ES-I3 (cell line): Measurements from ENCODE around the gene HSPA12B.
"Not testable (repeated sequence)": the region's sequence is repeated elsewhere in the genome, so short reads cannot be mapped to it uniquely, and the experiment has no call there.

ENCODE experiments used
- H3K36me3 ChIP-seq: 2 replicates; pipeline ENCODE4 v1.6.1; 2013; ENCODE audit warnings: mild to moderate bottlenecking, low read length, control low read depth, moderate library complexity; ENCODE audit not compliant: insufficient read depth
- H3K4me1 ChIP-seq: 2 replicates; pipeline ENCODE4 v1.6.1; 2013; ENCODE audit warnings: mild to moderate bottlenecking, control low read depth, low read length; ENCODE audit not compliant: insufficient read depth
- H3K9ac ChIP-seq: 2 replicates; pipeline ENCODE4 v1.6.1; 2013; ENCODE audit warnings: low read depth, mild to moderate bottlenecking, low read length, moderate library complexity
- H3K9me3 ChIP-seq: 2 replicates; pipeline ENCODE4 v1.6.1; 2013; ENCODE audit warnings: mild to moderate bottlenecking, low read length, moderate library complexity; ENCODE audit not compliant: control insufficient read depth, insufficient read depth

The HSPA12B gene

DNA sequence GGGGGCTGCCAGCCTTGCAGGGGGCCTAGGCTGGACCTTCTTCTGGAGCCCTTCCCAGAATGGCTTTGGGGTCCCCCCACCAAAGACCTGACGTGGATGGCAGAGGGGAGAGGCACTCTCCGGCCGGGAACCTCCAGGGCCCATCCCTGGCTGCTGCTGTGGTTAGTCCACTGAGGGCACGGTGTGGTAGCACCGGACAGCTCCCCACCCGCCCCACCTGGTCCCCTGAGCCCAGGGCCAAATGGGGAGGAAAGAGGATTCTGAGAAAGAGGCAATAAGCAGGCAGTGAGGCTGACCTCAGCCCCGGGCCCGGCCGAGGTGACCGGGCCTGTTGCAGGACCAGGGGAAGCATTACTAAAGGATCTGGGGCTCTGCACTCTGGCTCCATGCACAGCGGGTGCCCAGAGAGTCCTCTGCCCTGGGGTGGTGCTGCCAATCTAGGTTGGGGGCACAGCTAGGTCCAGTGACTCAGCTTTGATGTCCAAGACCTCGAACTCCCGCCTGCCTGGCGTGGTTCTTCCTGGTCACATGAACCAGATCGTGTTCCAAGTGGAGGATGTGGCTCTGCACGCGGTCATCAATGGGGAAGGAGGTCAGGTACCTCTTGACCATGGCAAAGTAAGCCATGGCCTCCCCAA lies 51.9 kb downstream of the HSPA12B start:
- Histone ChIP-seq H3K4me1 (no peaks in the 10 kb centered on the region; the same call in 1 of the 2 replicates), H3K9ac (no peak overlapping the region), H3K9me3 (no peaks in the 10 kb centered on the region), H3K36me3 (no peaks in the 10 kb centered on the region; the same call in 1 of the 2 replicates)

DNA sequence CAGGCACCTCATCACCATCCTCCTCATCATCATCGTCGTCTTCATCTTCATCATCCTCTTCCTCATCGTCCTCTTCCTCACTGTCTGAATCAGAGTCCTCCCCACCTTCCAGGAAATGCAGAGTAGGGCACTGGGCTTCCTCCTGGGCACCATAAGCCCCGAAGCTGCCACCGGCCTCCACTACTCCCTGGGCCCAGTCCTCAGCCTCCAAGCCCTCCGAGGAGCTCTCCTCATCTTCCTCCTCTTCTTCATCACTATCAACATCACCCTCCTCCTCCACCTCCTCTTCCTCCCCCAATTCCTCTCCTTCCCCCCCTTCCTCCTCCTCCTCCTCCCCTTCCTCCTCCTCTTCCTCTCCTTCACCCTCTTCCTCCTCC lies 52.4 kb downstream of the HSPA12B start:
- no peaks in the 10 kb centered on the region for H3K9me3 ChIP-seq
- H3K9ac ChIP-seq, result no peak overlapping the region
- H3K4me1 ChIP-seq, result no peaks in the 10 kb centered on the region; the same call in 1 of the 2 replicates
- no peaks in the 10 kb centered on the region; the same call in 1 of the 2 replicates for H3K36me3 ChIP-seq

- H3K4me1 ChIP-seq, result no peaks in the 10 kb centered on the region; the same call in 1 of the 2 replicates
- H3K9me3 ChIP-seq, result no peaks in the 10 kb centered on the region
- H3K9ac ChIP-seq, result peak overlapping the region; percentile 47
- H3K36me3 ChIP-seq, result no peaks in the 10 kb centered on the region; the same call in 1 of the 2 replicates
Measured at GRCh38 chr20:3785240-3786125, 53.0 kb downstream of the HSPA12B start.

DNA sequence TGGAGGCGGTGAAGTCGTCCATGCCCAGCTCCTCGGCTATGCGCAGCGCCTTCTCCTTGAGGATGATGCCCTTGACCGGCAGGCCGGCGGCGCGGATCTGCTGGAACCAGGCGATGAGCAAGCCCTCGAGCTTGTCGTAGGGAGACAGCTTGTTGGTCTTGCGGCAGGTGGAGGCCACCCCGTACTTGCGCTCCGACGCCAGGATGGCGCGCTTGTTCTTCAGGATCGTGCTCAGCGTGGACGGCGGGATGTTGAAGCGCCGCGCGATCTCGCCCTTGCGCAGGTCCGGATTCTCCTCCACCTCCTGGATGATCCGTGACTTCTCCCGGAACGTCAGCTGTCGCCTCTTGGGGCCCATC lies 53.6 kb downstream of the HSPA12B start:
- no peaks in the 10 kb centered on the region for H3K9me3 ChIP-seq
- no peaks in the 10 kb centered on the region; the same call in 1 of the 2 replicates for H3K36me3 ChIP-seq
- H3K4me1 ChIP-seq, result no peaks in the 10 kb centered on the region; the same call in 1 of the 2 replicates
- H3K9ac ChIP-seq, result peak overlapping the region; percentile 47

DNA sequence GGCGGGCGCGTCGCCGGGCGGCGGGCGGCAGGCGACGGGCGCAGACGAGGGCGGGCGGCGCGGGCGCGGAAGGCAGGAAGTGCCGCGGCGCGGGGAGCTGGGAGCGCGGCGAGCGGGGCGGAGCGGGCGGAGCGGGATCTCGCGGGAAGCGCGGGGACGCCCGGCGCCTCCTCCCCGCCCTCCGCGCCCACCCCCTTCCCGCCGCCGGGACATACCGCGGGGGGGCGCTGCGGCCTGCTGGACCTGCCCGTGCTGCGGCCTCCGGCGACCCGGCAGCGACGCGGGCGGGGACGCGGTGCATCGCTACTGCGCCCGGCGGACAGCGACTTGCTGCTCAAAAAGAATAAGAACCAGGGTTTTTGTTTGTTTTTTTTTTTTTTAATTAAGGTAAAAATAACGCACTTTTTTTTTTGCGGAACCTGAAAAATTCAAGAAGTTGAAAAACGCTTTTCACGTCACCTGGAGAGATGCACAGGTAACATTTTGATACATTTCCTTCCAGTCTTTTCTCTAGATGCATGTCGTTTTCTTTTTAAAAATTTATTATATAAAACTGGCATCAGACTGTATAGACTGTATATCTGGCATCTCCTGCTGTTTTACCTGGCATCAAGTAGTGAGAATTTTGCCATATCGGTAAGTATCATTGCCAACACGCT lies 54.3 kb downstream of the HSPA12B start, which contains the start of gene CENPB:
Gene CENPB (minus strand): TSS at position 76 of the 659 bp plus-strand sequence. CDS start 257 bp downstream, outside the sequence.
- peak within 1 kb of the TSS; percentile 47 for H3K9ac ChIP-seq
- no peaks in the 10 kb centered on the region; the same call in 1 of the 2 replicates for H3K36me3 ChIP-seq
- no peaks in the 10 kb centered on the region; the same call in 1 of the 2 replicates for H3K4me1 ChIP-seq
- H3K9me3 ChIP-seq, result no peaks in the 10 kb centered on the region

- no peaks in the 10 kb centered on the region; the same call in 1 of the 2 replicates for H3K4me1 ChIP-seq
- peak overlapping the region; percentile 13; the same call in 1 of the 2 replicates for H3K9ac ChIP-seq
- no peaks in the 10 kb centered on the region for H3K9me3 ChIP-seq
- H3K36me3 ChIP-seq, result no peaks in the 10 kb centered on the region; the same call in 1 of the 2 replicates
Measured at GRCh38 chr20:3787324-3788014, 55.0 kb downstream of the HSPA12B start.

DNA sequence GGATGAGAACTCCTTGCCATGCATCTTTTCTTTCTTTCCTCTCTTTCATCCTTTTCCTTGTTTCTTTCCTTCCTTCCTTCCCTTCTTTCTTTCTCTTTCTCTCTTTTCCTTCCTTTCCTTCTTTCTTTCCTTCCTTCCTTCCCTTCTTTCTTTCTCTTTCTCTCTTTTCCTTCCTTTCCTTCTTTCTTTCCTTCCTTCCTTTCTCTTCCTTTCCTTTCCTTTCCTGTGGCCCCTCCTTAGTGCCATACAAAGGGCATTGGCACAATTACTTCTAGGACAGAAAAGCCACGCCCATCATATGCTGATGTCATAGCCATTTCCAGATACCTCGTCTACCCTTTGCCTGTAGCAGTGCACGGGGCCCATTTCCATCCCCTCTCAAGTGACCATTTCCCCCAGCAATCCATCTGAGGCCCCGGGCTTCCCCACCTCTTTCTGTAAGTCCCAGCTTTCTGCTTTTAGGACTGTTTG lies 56.2 kb downstream of the HSPA12B start:
- H3K9ac ChIP-seq, result no peak overlapping the region
- H3K9me3 ChIP-seq, result no peaks in the 10 kb centered on the region
- no peaks in the 10 kb centered on the region; the same call in 1 of the 2 replicates for H3K4me1 ChIP-seq
- no peaks in the 10 kb centered on the region for H3K36me3 ChIP-seq

- H3K4me1 ChIP-seq, H3K9ac ChIP-seq, H3K9me3 ChIP-seq, H3K36me3 ChIP-seq: not testable (repeated sequence)
Measured at GRCh38 chr20:3789201-3789600, 56.7 kb downstream of the HSPA12B start.

GRCh38 chr20:3794168-3794567 lies 61.7 kb downstream of the HSPA12B start:
- H3K4me1 ChIP-seq, result peaks cover 18% of the 10 kb centered on the region
- not testable (repeated sequence) for H3K9me3 ChIP-seq, H3K36me3 ChIP-seq, H3K9ac ChIP-seq

DNA sequence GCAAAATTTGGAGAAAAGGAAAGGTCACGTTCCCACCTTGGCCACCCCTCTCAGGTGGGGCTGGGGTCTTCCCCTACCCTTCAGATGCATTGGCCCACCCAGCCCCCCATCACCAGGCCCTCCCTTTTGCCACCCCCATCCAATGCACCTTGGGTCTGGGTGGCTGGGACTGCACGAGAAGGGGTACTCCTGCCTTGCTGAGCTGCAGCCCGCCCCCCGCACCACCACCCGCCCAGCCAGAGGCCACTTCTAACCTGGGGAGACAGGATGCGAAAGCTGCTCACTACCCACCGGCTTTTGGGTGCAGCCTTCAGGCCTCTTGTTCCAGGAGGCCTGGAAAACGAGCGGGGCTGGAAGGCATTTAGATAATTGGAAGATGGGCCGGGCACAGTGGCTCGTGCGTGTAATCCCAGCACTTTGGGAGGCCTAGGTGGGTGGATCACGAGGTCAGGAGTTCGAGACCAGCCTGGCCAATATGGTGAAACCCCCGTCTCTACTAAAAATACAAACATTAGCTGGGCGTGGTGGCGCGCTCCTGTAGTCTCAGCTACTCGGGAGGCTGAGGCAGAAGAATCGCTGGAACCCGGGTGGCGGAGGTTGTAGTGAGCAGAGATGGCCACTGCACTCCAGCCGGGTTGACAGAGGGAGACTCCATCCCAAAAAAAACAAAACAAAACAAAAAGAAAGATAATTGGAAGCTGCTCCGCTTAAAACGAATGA lies 62.4 kb downstream of the HSPA12B start:
- Histone ChIP-seq H3K4me1 (peaks cover 22% of the 10 kb centered on the region), H3K9ac (no peak overlapping the region; the same call in 1 of the 2 replicates), H3K9me3 (no peaks in the 10 kb centered on the region), H3K36me3 (no peaks in the 10 kb centered on the region)

DNA sequence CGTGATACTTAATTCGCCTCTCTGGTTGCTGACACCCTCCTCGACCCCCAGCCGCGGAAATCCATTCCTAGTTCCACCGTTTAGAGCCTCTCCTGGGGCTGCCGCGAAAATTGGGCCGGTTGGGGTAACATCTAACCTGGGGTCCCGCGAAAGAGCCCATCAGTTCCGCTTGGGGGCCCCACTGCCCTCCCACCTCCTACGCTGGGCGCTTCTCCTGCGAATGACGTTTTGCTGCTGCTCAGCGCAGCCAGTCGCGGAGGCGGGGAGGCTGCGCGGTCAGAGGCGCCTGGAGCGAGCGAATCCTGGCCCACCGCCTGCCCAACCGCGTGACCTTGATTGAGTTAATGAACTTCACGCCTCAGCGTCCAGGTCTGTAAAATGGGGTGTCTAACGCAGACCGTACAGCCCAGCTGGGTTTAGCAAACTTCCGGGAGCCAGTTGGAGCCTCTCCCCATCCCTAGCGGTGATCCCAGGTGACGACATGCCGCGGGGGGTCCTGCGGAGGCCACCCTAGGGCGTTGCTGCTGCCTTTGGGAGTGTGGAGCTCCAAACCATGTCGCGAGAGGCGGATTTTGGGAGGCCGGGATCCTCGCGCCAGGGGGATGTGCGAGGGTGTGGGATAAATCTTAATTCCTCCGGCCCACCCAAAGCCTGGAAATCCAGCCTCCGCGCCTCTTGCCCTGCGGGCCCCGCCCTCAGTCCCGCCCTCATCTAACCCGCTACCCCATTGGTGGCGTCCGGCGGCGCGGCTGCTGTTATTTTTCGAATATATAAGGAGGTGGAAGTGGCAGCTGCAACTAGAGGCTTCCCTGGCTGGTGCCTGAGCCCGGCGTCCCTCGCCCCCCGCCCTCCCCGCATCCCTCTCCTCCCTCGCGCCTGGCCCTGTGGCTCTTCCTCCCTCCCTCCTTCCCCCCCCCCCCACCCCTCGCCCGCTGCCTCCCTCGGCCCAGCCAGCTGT lies 63.3 kb downstream of the HSPA12B start, which contains the start of gene CDC25B:
Gene CDC25B (plus strand): TSS at position 800 of the 958 bp plus-strand sequence. CDS start 222 bp downstream, outside the sequence.
- peaks cover 30% of the 10 kb centered on the region for H3K4me1 ChIP-seq
- H3K9ac ChIP-seq, result peak within 1 kb of the TSS; percentile 70
- no peaks in the 10 kb centered on the region for H3K36me3 ChIP-seq
- H3K9me3 ChIP-seq, result no peaks in the 10 kb centered on the region

- Histone ChIP-seq H3K4me1 (peaks cover 33% of the 10 kb centered on the region), H3K9ac (peak overlapping the region; percentile 63), H3K36me3 (no peaks in the 10 kb centered on the region), H3K9me3 (no peaks in the 10 kb centered on the region)
Measured at GRCh38 chr20:3796477-3797225, 64.2 kb downstream of the HSPA12B start.
